Prostate gland (tissue), 2 donors: ENCODE results near the gene ASIC4.

ENCODE experiments used
- POLR2AphosphoS5 ChIP-seq: sonication (generic); formaldehyde crosslinking; IDR thresholded peaks from one replicate; pipeline ENCODE4 v1.6.1; 2017; ENCODE audit warnings: antibody characterized with exemption
- TF ChIP-seq, protein P1 (sequence below), 4 experiments: fragments of 200-600 bp in 2 of 4; fragments of 450-650 bp in 2 of 4; sonication (generic) in 2 of 4; IDR thresholded peaks; 1 replicate in 3 of 4; 2 replicates in 1 of 4; pipeline ENCODE4 v1.5.1; 2016 to 2019; ENCODE audit warnings: antibody characterized with exemption in 4 of 4, mild to moderate bottlenecking in 2 of 4, moderate library complexity in 2 of 4

- TF ChIP-seq, protein P1, sequence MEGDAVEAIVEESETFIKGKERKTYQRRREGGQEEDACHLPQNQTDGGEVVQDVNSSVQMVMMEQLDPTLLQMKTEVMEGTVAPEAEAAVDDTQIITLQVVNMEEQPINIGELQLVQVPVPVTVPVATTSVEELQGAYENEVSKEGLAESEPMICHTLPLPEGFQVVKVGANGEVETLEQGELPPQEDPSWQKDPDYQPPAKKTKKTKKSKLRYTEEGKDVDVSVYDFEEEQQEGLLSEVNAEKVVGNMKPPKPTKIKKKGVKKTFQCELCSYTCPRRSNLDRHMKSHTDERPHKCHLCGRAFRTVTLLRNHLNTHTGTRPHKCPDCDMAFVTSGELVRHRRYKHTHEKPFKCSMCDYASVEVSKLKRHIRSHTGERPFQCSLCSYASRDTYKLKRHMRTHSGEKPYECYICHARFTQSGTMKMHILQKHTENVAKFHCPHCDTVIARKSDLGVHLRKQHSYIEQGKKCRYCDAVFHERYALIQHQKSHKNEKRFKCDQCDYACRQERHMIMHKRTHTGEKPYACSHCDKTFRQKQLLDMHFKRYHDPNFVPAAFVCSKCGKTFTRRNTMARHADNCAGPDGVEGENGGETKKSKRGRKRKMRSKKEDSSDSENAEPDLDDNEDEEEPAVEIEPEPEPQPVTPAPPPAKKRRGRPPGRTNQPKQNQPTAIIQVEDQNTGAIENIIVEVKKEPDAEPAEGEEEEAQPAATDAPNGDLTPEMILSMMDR (IDR thresholded peaks at IDR 0.05): no peak
- TF ChIP-seq POLR2AphosphoS5: no peak
These were observed 11.7 kb upstream of the ASIC4 start for GRCh38 chr2:219502618-219503017.
